Keratinocyte (primary cell): ENCODE data around the gene CCDC182.

Source experiments
- EZH2 ChIP-seq: IDR thresholded peaks from one replicate; pipeline ENCODE4 v1.6.1; 2012; ENCODE audit warnings: inconsistent platforms, mild to moderate bottlenecking, low read length, moderate library complexity
- TF ChIP-seq, protein P1 (sequence below), 3 experiments: IDR thresholded peaks in 1 of 3; conservative IDR thresholded peaks in 1 of 3; optimal IDR thresholded peaks in 1 of 3; 2 replicates in 2 of 3; 3 replicates in 1 of 3; pipeline versions ENCODE3 to v1.5.1; 2011; ENCODE audit warnings: low read length in 3 of 3, mild to moderate bottlenecking in 3 of 3, moderate library complexity in 2 of 3, control low read depth in 1 of 3, inconsistent platforms in 1 of 3; ENCODE audit not compliant: insufficient read depth in 2 of 3; ENCODE audit errors: extremely low read depth in 1 of 3

DNA sequence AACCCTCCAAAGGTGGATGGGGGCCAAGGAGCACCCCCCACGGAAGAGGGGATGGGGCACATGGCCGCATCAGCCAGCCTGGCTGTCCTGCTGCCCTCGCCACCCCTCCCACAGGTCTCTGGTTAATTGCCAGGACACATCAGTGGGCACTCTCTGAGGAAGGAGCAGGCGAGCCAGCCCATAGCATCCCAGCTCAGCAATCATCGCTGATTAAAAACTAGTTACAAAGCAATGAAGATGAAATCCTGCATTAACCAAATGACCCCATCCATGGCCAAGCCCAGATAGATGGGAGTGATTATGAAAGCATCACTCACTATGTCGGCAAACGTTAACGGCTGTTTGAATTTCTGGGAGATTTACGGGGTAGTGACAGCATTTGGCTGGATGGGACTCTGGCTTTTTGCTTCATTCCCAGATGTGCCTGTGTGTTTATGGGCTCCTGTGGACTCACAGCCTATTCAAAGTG lies 45.3 kb downstream of the CCDC182 start:
- no peak for TF ChIP-seq EZH2
- TF ChIP-seq, protein P1, sequence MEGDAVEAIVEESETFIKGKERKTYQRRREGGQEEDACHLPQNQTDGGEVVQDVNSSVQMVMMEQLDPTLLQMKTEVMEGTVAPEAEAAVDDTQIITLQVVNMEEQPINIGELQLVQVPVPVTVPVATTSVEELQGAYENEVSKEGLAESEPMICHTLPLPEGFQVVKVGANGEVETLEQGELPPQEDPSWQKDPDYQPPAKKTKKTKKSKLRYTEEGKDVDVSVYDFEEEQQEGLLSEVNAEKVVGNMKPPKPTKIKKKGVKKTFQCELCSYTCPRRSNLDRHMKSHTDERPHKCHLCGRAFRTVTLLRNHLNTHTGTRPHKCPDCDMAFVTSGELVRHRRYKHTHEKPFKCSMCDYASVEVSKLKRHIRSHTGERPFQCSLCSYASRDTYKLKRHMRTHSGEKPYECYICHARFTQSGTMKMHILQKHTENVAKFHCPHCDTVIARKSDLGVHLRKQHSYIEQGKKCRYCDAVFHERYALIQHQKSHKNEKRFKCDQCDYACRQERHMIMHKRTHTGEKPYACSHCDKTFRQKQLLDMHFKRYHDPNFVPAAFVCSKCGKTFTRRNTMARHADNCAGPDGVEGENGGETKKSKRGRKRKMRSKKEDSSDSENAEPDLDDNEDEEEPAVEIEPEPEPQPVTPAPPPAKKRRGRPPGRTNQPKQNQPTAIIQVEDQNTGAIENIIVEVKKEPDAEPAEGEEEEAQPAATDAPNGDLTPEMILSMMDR (optimal IDR thresholded peaks at IDR 0.05 in 1 of 3, IDR thresholded peaks at IDR 0.05 in 1 of 3, conservative IDR thresholded peaks at IDR 0.05 in 1 of 3; ENCODE audit: extremely low read depth in 1 of 3, insufficient read depth in 2 of 3, low read length in 3 of 3), result no peak
